GM18907 (cell line): ENCODE results near the gene VPS37C.
"Not testable (repeated sequence)": the region's sequence is repeated elsewhere in the genome, so short reads cannot be mapped to it uniquely, and the experiment has no call there.

Source experiments
- ATAC-seq: cut with Tn5 transposase; IDR thresholded peaks from one replicate; pipeline ENCODE4 v1.9.1; 2021; ENCODE audit warnings: mild to moderate bottlenecking, moderate library complexity; ENCODE audit not compliant: unreplicated experiment

The VPS37C gene

GRCh38 chr11:61176446-61176845, 15.2 kb upstream of the VPS37C start:
- no peak for ATAC-seq

DNA sequence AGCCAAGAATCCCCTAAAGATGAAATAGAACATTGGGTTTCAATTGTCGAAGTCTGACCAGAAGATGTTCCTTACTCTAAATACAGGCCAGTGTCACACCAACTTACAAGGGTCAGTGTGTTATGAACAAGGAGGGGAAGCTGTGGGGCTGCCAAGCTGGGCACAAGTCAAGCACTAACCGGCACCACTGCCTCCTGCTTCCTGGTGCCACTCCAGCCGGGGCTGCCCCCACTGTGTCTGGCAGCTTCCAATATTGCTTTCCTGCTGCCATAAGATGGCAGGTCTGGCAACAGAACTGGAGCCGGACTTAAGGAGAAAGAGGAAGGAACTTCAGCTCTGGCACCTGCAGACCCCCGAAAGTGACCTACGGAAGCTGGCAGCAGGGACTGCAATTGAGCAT, 13.7 kb upstream of the VPS37C start:
- no peak for ATAC-seq

DNA sequence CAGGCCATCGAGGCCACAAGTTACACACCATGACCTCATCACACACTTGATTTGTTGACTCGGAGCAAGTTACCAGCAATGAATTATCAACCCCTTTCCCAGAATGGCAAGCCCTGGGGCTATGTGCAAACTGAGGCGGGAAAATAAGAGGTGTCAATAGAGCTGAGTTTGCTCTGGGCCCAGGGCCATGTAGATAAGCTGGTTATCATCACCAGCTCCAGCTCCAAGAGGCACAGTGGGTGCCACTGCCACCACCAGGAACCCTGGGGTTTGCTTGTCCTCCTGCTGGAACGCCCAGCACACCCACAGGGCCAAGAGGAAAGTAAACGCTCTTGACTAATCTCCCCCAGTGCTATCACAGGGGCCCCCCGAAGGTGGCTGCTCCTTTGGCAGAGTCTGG, 13.0 kb upstream of the VPS37C start:
- no peak for ATAC-seq

DNA sequence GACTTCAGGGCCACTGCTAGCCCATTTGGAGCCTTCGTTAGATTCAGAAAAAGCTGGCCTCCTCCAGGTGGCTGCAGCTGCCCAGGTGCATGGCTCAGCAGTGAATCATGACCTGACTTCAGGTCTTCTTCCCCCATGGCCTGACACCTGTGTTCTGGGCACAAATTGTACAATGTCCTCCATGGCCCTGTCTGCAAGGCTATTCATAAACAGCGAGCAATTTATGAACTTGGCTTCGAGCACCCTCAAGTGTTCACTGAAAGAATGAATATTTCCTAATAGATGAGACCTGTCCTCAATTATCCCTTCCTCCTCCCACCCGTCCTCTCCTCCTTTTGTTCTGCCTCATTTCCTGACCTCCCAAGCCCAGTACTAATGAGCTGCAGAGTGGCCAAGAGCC, 12.2 kb upstream of the VPS37C start:
- ATAC-seq: no peak

- no peak for ATAC-seq
Observed at GRCh38 chr11:61172888-61173287, 11.7 kb upstream of the VPS37C start.

DNA sequence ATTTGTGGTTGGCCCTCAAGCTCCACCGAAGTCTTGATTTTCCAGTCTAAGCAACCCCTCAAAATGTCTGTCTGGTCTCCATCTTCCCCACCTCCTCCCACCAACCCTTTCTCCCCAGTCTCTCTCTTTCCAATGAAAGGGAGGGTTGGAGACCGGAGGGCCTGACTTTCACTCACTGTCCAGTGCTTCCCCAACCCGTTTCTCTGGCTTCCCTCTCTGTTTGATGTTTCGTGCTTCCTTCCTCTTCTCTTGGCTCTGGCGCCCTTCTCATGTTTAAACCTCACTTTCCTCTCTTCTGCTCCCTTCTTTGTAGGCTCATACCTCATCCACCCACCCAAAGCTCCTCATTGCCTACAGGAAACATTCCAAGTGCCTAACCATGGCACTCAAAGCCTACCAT, 11.1 kb upstream of the VPS37C start:
- no peak for ATAC-seq

DNA sequence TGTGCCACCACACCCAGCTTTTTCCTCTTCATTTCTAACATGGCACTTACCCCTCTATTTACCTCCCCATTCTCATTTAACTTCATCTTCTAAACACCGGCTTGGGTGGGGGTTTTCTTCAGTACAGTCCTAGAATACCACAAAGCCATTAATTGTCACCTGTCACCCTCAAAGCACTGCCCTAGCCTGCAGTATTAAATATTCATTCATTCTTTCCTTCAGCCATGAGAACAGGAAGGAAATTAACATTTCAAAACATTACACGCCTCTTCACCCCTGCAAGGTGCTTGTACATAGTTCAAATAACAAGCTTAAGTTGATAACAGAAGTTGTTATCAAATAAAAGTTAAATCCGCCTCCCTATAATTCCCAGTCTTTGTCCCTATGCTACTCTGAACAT, 10.7 kb upstream of the VPS37C start:
- no peak for ATAC-seq

DNA sequence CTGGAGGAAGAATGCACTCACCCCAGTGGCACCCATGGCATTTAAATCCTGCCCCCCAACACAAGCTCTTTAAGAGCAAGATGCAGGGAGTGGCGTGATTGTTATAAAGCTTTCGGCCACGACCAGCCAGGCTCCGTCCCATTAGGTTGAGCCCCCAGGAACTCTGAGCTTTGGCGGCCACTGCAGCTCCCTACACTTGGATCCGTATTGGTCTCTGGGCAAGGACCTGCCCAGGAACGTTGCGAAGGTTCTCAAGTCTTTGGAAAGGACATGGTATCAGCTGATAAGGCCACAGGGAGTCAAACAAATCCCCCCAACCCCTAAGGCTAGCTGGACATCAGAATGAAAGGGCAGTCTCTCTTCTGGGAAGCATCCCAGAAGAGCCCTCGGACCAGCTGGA, 9.3 kb upstream of the VPS37C start:
- no peak for ATAC-seq

- ATAC-seq: no peak
Observed at GRCh38 chr11:61168800-61169199, 7.6 kb upstream of the VPS37C start.

DNA sequence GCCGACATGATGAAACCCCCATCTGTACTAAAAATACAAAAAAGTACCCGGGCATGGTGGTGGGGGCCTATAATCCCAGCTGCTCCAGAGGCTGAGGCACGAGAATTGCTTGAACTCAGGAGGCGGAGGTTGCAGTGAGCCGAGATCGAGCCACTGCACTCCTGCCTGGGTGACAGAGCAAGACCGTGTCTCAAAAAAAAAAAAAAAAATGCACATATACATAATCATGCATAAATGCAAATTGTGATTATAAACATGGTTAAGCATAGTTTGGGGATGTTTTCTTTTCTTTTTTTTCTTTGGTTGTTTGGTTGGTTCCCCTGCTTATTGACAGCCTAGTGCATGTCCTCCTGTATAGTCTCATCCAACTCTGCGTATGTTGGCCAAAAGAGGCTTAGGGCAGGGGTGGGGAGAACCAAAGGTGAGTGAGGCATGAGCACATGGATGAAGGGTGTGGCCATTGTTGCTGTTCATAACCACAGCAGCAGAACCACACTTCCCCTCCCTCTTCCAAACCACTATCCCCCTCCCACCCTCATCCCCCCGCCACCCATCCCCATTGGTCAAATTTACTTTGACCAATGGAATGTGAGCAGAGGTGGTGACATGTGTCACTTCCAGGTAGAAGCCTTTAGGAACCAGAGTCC, 6.9 kb upstream of the VPS37C start:
- no peak for ATAC-seq

- ATAC-seq: not testable (repeated sequence)
Observed at GRCh38 chr11:61166331-61166730, 5.1 kb upstream of the VPS37C start.

DNA sequence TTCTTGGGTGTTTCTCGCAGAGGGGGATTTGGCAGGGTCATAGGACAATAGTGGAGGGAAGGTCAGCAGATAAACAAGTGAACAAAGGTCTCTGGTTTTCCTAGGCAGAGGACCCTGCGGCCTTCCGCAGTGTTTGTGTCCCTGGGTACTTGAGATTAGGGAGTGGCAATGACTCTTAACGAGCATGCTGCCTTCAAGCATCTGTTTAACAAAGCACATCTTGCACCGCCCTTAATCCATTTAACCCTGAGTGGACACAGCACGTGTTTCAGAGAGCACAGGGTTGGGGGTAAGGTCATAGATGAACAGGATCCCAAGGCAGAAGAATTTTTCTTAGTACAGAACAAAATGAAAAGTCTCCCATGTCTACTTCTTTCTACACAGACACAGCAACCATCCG, 4.6 kb upstream of the VPS37C start:
- not testable (repeated sequence) for ATAC-seq

DNA sequence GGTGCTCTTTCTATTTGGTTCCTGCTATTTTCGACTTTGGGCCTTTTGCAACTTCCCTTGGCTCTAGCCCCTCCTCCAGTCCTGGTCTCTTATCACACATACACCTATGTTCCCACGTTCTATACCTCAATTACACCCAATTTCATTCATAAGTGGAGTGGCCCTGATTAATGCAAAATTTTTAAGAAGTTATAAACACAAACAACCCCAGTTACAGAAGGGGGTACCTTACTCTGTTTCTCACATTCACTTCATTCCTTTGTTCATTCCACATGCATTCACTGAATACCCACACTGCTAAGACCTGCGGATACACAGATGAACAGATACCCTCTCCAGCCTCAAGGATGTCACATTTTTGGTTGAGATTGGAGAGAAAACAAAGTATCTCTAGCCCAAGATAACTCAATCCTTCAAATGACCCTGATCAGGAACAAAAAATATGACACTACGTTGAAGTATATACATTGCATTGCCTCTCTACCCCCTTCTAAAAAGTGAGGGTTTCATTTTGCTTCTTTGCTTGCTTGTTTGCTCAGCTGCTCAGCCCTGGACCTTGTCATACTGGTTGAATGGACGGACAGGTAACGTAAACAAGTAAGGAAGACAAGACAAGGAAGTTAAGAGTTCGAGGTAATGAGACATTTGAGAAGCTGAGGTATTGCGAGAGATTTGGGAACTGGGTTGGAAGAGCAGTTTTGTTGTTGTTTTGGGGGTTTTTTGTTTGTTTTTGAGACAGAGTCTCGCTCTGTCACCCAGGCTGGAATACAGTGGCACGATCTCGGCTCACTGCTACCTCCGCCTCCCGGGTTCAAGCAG, 3.6 kb upstream of the VPS37C start:
- ATAC-seq: no peak

GRCh38 chr11:61163714-61164605, 2.7 kb upstream of the VPS37C start:
- no peak for ATAC-seq

GRCh38 chr11:61163021-61163420, 1.8 kb upstream of the VPS37C start:
- no peak for ATAC-seq

DNA sequence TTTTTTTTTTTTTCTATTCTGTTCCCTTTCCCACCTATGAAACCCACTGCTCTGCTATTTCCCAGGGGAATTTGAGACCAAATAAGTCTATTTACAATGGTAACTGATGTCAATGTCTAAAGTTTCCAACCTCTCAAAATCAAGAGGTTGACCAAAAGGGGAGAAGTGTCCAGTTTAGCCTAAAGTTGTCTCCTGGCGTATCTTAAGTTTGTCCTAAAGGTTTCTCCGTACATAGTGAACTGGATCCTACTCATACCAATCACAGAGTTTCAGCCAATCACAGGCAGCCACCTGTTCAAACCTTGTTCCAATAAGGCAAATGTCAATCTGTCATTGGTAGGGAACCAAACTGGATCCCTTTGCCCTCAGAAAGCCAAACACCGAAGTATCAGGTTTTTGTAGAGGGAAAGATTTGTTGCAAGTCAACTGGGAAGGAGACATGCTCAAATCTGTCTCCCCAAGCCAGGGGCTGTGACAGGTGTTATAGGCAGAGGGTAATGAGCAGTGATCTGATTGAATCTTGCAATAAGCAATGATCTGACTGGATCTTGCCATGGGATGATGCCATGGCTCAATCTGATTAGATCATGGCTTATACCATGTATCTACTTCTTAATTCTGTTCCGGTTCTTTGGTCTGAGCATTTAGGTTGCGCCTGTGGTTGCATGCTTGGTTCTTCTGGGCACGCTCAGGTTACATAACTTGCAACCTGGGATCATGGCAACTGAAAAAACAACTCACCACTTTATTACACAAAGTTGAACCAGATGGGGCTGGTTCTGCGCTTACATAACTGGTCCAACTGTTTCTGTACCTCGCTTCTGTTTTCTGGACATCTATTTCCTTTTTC, 1.1 kb upstream of the VPS37C start:
- no peak for ATAC-seq

DNA sequence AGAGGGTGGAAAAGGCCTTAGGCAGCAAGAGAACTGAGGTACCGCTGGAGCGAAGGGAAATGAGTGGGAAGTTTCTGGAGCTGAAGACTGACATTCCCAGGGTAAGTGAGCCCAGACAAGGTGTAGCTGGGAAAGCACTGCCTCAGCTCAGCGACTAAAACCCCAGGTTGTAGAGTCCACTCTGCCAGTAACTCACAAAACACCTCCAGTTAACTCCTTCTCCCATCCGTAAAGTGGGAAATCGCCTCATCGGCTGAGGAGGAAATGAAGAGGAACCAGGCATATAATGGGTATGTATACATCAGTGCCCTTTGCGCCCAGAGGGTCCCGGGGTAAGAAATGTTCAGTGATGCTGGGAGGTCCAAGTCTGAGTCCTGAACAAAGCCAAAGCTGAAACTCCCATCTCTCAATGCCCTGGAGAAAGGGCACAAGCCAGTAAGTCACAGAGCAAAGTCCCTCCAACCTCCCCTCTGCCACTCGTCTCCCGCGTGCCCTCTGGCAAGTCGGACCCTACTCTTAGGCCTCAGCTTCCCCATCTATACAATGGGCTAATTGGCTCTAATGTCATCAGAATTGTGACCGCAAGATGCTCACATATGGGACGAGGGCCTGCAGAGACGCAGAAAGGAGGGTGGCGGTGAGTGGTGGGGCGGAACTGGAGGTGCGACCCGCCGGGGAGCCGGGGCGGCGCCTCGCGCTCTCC, 588 bp downstream of the VPS37C start:
- no peak for ATAC-seq

- ATAC-seq: no peak
Observed at GRCh38 chr11:61158691-61159381, 2.4 kb downstream of the VPS37C start.

GRCh38 chr11:61157743-61158142, 3.5 kb downstream of the VPS37C start:
- ATAC-seq: no peak
